Endothelial cell of umbilical vein (primary cell): ENCODE results near the gene GDA. TPM values are rescaled to one million over a fixed set of nuclear protein-coding genes. Genes with fewer than 3 reads are reported as not detected.

Source experiments
- BruUV-seq: library from RNA; stranded (reverse); fragments of 400-500 nt; replicated peaks from 2 replicates; lab custom pipeline; 2021; lab: Mats Ljungman, UMichigan
- CTCF ChIA-PET: fragments of 300-600, 350-600 bp; sonication (Branson Sonifier 250); formaldehyde crosslinking; loops from one replicate; lab custom pipeline; 2021; ENCODE audit warnings: antibody characterized with exemption, inconsistent platforms; lab: Charles Lee
- POLR2A ChIA-PET: fragments of 300-600, 350-600 bp; sonication (Branson Sonifier 250); formaldehyde crosslinking; loops from one replicate; lab custom pipeline; 2021; ENCODE audit warnings: antibody characterized with exemption, inconsistent platforms; lab: Charles Lee
- DNase-seq: peaks from one replicate; pipeline ENCODE4 v3.0.0-alpha.2; 2011; ENCODE audit warnings: low read depth, low spot score
- FAIRE-seq: peaks from 2 replicates; lab custom pipeline; 2011; peaks lifted over from hg19 to GRCh38; lab: Jason Lieb, UNC
- H2AFZ ChIP-seq: 2 replicates; pipeline ENCODE4 v1.6.0; 2012; ENCODE audit warnings: low read depth, low read length, control low read depth, inconsistent platforms
- H3K27ac ChIP-seq: 2 replicates; pipeline ENCODE4 v1.5.1; 2011; ENCODE audit warnings: low read depth, mild to moderate bottlenecking, control low read depth, low read length, moderate library complexity; ENCODE audit not compliant: insufficient read depth
- H3K27me3 ChIP-seq, 2 experiments: 2 replicates each; pipeline versions ENCODE4 v1.6.0 to v1.6.1; 2011; ENCODE audit warnings: low read length in 2 of 2, mixed read lengths in 1 of 2; ENCODE audit not compliant: control insufficient read depth in 2 of 2, insufficient read depth in 2 of 2
- H3K36me3 ChIP-seq, 2 experiments: 2 replicates in 1 of 2; 3 replicates in 1 of 2; pipeline ENCODE4 v1.5.1; 2011; ENCODE audit warnings: low read length in 2 of 2, mild to moderate bottlenecking in 1 of 2, moderate library complexity in 1 of 2; ENCODE audit not compliant: control insufficient read depth in 2 of 2, insufficient read depth in 2 of 2; ENCODE audit errors: extremely low read depth in 1 of 2
- H3K4me1 ChIP-seq: 3 replicates; pipeline ENCODE4 v1.5.1; 2011; ENCODE audit warnings: mild to moderate bottlenecking, low read length; ENCODE audit not compliant: control insufficient read depth, insufficient read depth; ENCODE audit errors: extremely low read depth
- H3K4me2 ChIP-seq: 2 replicates; pipeline ENCODE4 v1.6.1; 2011; ENCODE audit warnings: low read length, control low read depth, mixed read lengths; ENCODE audit not compliant: insufficient read depth
- H3K4me3 ChIP-seq, 3 experiments: fragments of 200-600 bp in 1 of 3; sonication (generic), shearing (Covaris generic) in 1 of 3; replicated peaks in 1 of 3; 2 replicates each; pipeline ENCODE4 v1.5.1; 2011 to 2016; ENCODE audit warnings: control low read depth in 3 of 3, low read length in 3 of 3, mild to moderate bottlenecking in 2 of 3, inconsistent platforms in 1 of 3, low read depth in 1 of 3, moderate library complexity in 1 of 3; ENCODE audit not compliant: insufficient read depth in 1 of 3
- H3K79me2 ChIP-seq: 2 replicates; pipeline ENCODE4 v1.6.0; 2012; ENCODE audit warnings: low read length, inconsistent platforms; ENCODE audit not compliant: control insufficient read depth, insufficient read depth
- H3K9ac ChIP-seq: replicated peaks from 2 replicates; pipeline ENCODE3; 2011; ENCODE audit warnings: low read length, control low read depth; ENCODE audit not compliant: insufficient read depth; ENCODE audit errors: extremely low read depth
- H3K9me1 ChIP-seq: replicated peaks from 3 replicates; pipeline ENCODE4 v1.6.0; 2011; ENCODE audit warnings: mild to moderate bottlenecking, low read length; ENCODE audit not compliant: control insufficient read depth, insufficient read depth; ENCODE audit errors: extremely low read depth
- H3K9me3 ChIP-seq: replicated peaks from 2 replicates; pipeline ENCODE4 v1.5.1; 2012; ENCODE audit warnings: low read length, inconsistent platforms; ENCODE audit not compliant: control insufficient read depth, insufficient read depth
- H4K20me1 ChIP-seq: replicated peaks from 2 replicates; pipeline ENCODE3; 2011; ENCODE audit warnings: mild to moderate bottlenecking, low read length; ENCODE audit not compliant: control insufficient read depth, insufficient read depth; ENCODE audit errors: extremely low read depth
- EZH2 ChIP-seq: IDR thresholded peaks from 2 replicates; pipeline ENCODE4 v1.6.1; 2012; ENCODE audit warnings: borderline replicate concordance, low read depth, mild to moderate bottlenecking, moderate library complexity, low read length, inconsistent platforms; ENCODE audit not compliant: severe bottlenecking
- FOS ChIP-seq: IDR thresholded peaks from 2 replicates; pipeline ENCODE4 v1.6.1; 2011; ENCODE audit warnings: mild to moderate bottlenecking, low read length, moderate library complexity, borderline replicate concordance; ENCODE audit not compliant: insufficient read depth
- GATA2 ChIP-seq: IDR thresholded peaks from 2 replicates; pipeline ENCODE4 v1.7.0; 2011; ENCODE audit warnings: low read depth, mild to moderate bottlenecking, moderate library complexity, mixed read lengths, low read length; ENCODE audit not compliant: insufficient read length, insufficient read depth
- JUN ChIP-seq: IDR thresholded peaks from 2 replicates; pipeline ENCODE4 v1.6.1; 2011; ENCODE audit warnings: borderline replicate concordance, low read depth; ENCODE audit not compliant: insufficient read length, insufficient read depth
- MYC ChIP-seq: IDR thresholded peaks from one replicate; pipeline ENCODE4 v1.6.1; 2011; ENCODE audit warnings: mild to moderate bottlenecking, low read depth, low read length
- POLR2A ChIP-seq: IDR thresholded peaks from 2 replicates; pipeline ENCODE4 v1.6.1; 2012; ENCODE audit warnings: low read depth, mild to moderate bottlenecking, control low read depth, low read length
- POLR2AphosphoS5 ChIP-seq: IDR thresholded peaks from 2 replicates; pipeline ENCODE4 v1.6.1; 2012; ENCODE audit warnings: low read depth, mild to moderate bottlenecking, control low read depth, low read length, moderate library complexity; ENCODE audit not compliant: insufficient read depth
- dilution Hi-C: fragments of 300-500 bp; cut with MboI; formaldehyde crosslinking; loops from one replicate; pipeline ENCODE4 v1.15.0; 2019; ENCODE audit warnings: low sequenced_read_pairs; ENCODE audit not compliant: extremely low pct_ligation_motif_present
- intact Hi-C: fragments of 100-400 bp; cut with micrococcal nuclease; formaldehyde crosslinking; loops from one replicate; pipeline ENCODE4 v1.10.0; 2022
- polyA plus RNA-seq, 4 experiments: library from polyadenylated mRNA; depleted of rRNA in 3 of 4; stranded (reverse) in 3 of 4; unstranded in 1 of 4; fragments of >200 nt; gene quantifications; 2 replicates each; pipeline versions ENCODE4 v1.2.1 to v1.2.3, GENCODE V29; 2011 to 2012; ENCODE audit warnings: missing spikeins in 1 of 4
- total RNA-seq: library from RNA; stranded (reverse); gene quantifications from 2 replicates; pipeline ENCODE4 v1.2.3, GENCODE V29; 2021
- TF ChIP-seq, protein P1 (sequence below): IDR thresholded peaks from 2 replicates; pipeline ENCODE4 v1.6.1; 2011; ENCODE audit not compliant: insufficient read depth, insufficient read length
- TF ChIP-seq, protein P2 (sequence below), 2 donors: IDR thresholded peaks; 1 replicate in 1 of 2; 2 replicates in 1 of 2; pipeline ENCODE4 v1.5.1; 2011; ENCODE audit warnings: low read length in 2 of 2, mild to moderate bottlenecking in 2 of 2, moderate library complexity in 2 of 2, control low read depth in 1 of 2, inconsistent platforms in 1 of 2, low read depth in 1 of 2; ENCODE audit not compliant: insufficient read depth in 1 of 2; ENCODE audit errors: extremely low read depth in 1 of 2

GDA gene
- total and polyA plus RNA-seq, 2 donors (not counting 3 experiments of a cell fraction or from before 2014, with no cell fraction given) = not detected

DNA sequence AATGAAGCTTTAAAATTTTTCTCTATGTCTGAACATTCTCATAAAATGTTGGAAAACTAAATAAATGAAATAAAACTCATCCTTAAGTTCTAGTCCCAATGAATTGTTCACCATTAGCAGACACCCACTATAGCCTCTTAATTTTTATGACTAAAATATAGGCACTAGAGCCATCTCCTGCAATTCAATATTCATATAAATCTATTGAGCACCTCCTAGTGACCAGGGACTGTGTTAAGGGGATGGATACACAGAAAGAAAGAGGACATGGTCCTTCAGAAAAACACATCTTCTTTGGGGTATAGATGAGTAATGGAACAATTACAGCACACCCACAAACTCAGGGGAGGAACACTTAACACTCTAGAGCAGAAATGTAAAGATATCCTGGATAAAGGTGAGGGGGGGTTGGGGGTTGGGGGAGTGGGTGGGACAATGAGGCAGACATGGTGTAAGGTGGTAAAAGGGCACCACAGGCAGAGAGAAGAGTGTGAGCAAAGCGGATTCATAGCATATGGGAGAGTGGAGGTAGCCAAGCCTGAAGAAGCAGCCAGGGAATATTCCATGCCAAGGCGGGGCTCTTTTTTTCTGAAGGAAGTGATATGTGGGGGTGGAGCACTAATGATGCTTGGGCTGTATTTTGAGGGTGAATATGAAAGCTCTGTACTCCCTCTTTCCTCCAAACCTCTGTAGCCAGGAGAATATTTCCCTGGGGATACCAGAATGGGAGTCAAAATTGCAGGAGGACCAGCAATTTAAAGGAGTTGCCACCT, 3.3 kb upstream of the GDA start:
- no peaks in the 10 kb centered on the region for H3K9me1 ChIP-seq
- no TSS peak for BruUV-seq
- no peaks in the 10 kb centered on the region for H4K20me1 ChIP-seq
- no peaks in the 10 kb centered on the region for H3K79me2 ChIP-seq
- H3K9me3 ChIP-seq = no peaks in the 10 kb centered on the region
- H3K4me2 ChIP-seq = no peak overlapping the region
- DNase-seq (no peak), FAIRE-seq (no peak)
- no peak overlapping the region for H3K4me3 ChIP-seq
- ChIA-PET CTCF (interaction anchor here (1.0 kb wide), 1 partner anchor 73 kb away, joined by 3 read pairs; no protein-coding TSS in a partner anchor), POLR2A (no interaction called here)
- dilution Hi-C loops (no loop called here), intact Hi-C loops (no loop called here)
- H2AFZ ChIP-seq = no peak overlapping the region
- no peaks in the 10 kb centered on the region for H3K4me1 ChIP-seq
- TF ChIP-seq, protein P1, sequence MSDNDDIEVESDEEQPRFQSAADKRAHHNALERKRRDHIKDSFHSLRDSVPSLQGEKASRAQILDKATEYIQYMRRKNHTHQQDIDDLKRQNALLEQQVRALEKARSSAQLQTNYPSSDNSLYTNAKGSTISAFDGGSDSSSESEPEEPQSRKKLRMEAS = no peak
- TF ChIP-seq EZH2 = no peak
- TF ChIP-seq GATA2 = no peak
- TF ChIP-seq FOS = no peak
- TF ChIP-seq JUN = no peak
- TF ChIP-seq POLR2AphosphoS5 = no peak
- no peak for TF ChIP-seq MYC
- TF ChIP-seq, protein P2, sequence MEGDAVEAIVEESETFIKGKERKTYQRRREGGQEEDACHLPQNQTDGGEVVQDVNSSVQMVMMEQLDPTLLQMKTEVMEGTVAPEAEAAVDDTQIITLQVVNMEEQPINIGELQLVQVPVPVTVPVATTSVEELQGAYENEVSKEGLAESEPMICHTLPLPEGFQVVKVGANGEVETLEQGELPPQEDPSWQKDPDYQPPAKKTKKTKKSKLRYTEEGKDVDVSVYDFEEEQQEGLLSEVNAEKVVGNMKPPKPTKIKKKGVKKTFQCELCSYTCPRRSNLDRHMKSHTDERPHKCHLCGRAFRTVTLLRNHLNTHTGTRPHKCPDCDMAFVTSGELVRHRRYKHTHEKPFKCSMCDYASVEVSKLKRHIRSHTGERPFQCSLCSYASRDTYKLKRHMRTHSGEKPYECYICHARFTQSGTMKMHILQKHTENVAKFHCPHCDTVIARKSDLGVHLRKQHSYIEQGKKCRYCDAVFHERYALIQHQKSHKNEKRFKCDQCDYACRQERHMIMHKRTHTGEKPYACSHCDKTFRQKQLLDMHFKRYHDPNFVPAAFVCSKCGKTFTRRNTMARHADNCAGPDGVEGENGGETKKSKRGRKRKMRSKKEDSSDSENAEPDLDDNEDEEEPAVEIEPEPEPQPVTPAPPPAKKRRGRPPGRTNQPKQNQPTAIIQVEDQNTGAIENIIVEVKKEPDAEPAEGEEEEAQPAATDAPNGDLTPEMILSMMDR (IDR thresholded peaks at IDR 0.05; ENCODE audit: extremely low read depth in 1 of 2, insufficient read depth in 1 of 2, low read depth in 1 of 2, low read length in 2 of 2) = no peak
- TF ChIP-seq POLR2A = no peak
- peaks cover 8 to 11% of the 10 kb centered on the region in 2 experiments for H3K27me3 ChIP-seq
- no peak overlapping the region for H3K9ac ChIP-seq
- H3K36me3 ChIP-seq = no peaks in the 10 kb centered on the region
- no peak overlapping the region for H3K27ac ChIP-seq
